HepG2 (cell line): ENCODE measurements around the gene ZBTB43. TPM values are rescaled to one million over a fixed set of nuclear protein-coding genes. Genes with fewer than 3 reads are reported as not detected.

Experiments
- ATAC-seq: fragments of 200-7000 bp; cut with Tn5 transposase; 3 replicates; pipeline ENCODE4 v1.9.1; 2020; ENCODE audit warnings: mild to moderate bottlenecking, moderate library complexity
- BruUV-seq: library from RNA; stranded (reverse); fragments of 400-500 nt; replicated peaks from 2 replicates; lab custom pipeline; 2021; lab: Mats Ljungman, UMichigan
- CTCF ChIA-PET: fragments of 300-600 bp; formaldehyde crosslinking; extraction: SDS; loops from one replicate; lab custom pipeline; 2021; ENCODE audit warnings: low total read pairs, inconsistent platforms, low intra/inter-chr PET ratio; lab: Yijun Ruan, JAX
- POLR2A ChIA-PET: fragments of 350-600 bp; sonication (Branson Sonifier 250); formaldehyde crosslinking; loops from one replicate; lab custom pipeline; 2020; ENCODE audit warnings: antibody characterized with exemption, inconsistent platforms; lab: Yijun Ruan, JAX
- DNase-seq: peaks from one replicate; pipeline ENCODE4 v3.0.0-alpha.2; 2015; ENCODE audit warnings: low spot score
- FAIRE-seq: peaks from 3 replicates; lab custom pipeline; 2011; peaks lifted over from hg19 to GRCh38; lab: Jason Lieb, UNC
- H2AFZ ChIP-seq: one replicate; pipeline ENCODE4 v1.6.1; 2011; ENCODE audit warnings: low read length, inconsistent platforms
- H3K27ac ChIP-seq: fragments of 300-600 bp; 3 replicates; pipeline ENCODE4 v1.8.0; 2011; ENCODE audit warnings: mixed run types, mild to moderate bottlenecking, mixed read lengths, low read length, inconsistent platforms; ENCODE audit not compliant: insufficient read depth; ENCODE audit errors: extremely low read length
- H3K27me3 ChIP-seq, 2 experiments: fragments of 200-600 bp in 1 of 2; 2 replicates in 1 of 2; 3 replicates in 1 of 2; pipeline versions ENCODE4 v1.6.0 to v1.8.0; 2011; ENCODE audit warnings: low read length in 2 of 2, mild to moderate bottlenecking in 2 of 2, moderate library complexity in 2 of 2, inconsistent platforms in 1 of 2; ENCODE audit not compliant: insufficient read depth in 2 of 2, control insufficient read depth in 1 of 2
- H3K36me3 ChIP-seq, 2 experiments: fragments of 200-600 bp in 1 of 2; replicated peaks in 1 of 2; 2 replicates in 1 of 2; 3 replicates in 1 of 2; pipeline versions ENCODE4 v1.5.1 to v1.8.0; 2011; ENCODE audit warnings: low read length in 2 of 2, inconsistent platforms in 1 of 2; ENCODE audit not compliant: insufficient read depth in 2 of 2, control insufficient read depth in 1 of 2
- H3K4me1 ChIP-seq: 2 replicates; pipeline ENCODE4 v1.5.1; 2012; ENCODE audit warnings: low read length, inconsistent platforms; ENCODE audit not compliant: insufficient read depth
- H3K4me2 ChIP-seq: 2 replicates; pipeline ENCODE4 v1.6.0; 2011; ENCODE audit warnings: low read depth, low read length, inconsistent platforms
- H3K4me3 ChIP-seq, 3 experiments: fragments of 200-600 bp in 1 of 3; sonication (generic), shearing (Covaris generic) in 1 of 3; replicated peaks in 1 of 3; 2 replicates each; pipeline ENCODE4 v1.5.1; 2011 to 2016; ENCODE audit warnings: low read length in 3 of 3, inconsistent platforms in 2 of 3, low read depth in 2 of 3, mild to moderate bottlenecking in 2 of 3, control low read depth in 1 of 3, mixed read lengths in 1 of 3; ENCODE audit not compliant: insufficient read depth in 1 of 3
- H3K79me2 ChIP-seq: one replicate; pipeline ENCODE4 v1.6.1; 2011; ENCODE audit warnings: low read length, inconsistent platforms; ENCODE audit not compliant: insufficient read depth
- H3K9ac ChIP-seq: 2 replicates; pipeline ENCODE4 v1.6.0; 2011; ENCODE audit warnings: mild to moderate bottlenecking, low read depth, low read length, inconsistent platforms; ENCODE audit not compliant: insufficient read depth
- H3K9me3 ChIP-seq: 2 replicates; pipeline ENCODE4 v1.5.1; 2012; ENCODE audit warnings: mild to moderate bottlenecking, low read length
- H4K20me1 ChIP-seq: 2 replicates; pipeline ENCODE4 v1.6.0; 2011; ENCODE audit warnings: inconsistent platforms, mild to moderate bottlenecking, low read length, moderate library complexity; ENCODE audit not compliant: insufficient read depth
- CSRNP2 ChIP-seq: sonication (generic); formaldehyde crosslinking; conservative IDR thresholded peaks from 2 replicates; pipeline ENCODE4 v1.8.0; 2022; ENCODE audit warnings: low read depth, missing genetic modification reagents
- KMT2A ChIP-seq: sonication (generic); formaldehyde crosslinking; IDR thresholded peaks from 2 replicates; pipeline ENCODE4 v1.4.0; 2020; ENCODE audit warnings: missing genetic modification reagents
- KMT2B ChIP-seq: IDR thresholded peaks from 2 replicates; pipeline ENCODE4 v1.6.1; 2016; ENCODE audit warnings: missing genetic modification reagents, missing compliant biosample characterization
- NCOA1 ChIP-seq: sonication (generic); formaldehyde crosslinking; IDR thresholded peaks from 2 replicates; pipeline ENCODE4 v1.9.0; 2021; ENCODE audit warnings: missing genetic modification reagents
- ONECUT2 ChIP-seq: sonication (generic); formaldehyde crosslinking; IDR thresholded peaks from 2 replicates; pipeline ENCODE4 v1.4.0; 2020; ENCODE audit warnings: missing genetic modification reagents
- PHB2 ChIP-seq: fragments of 450-650 bp; IDR thresholded peaks from 2 replicates; pipeline ENCODE4 v1.6.1; 2018; ENCODE audit not compliant: partially characterized antibody
- RORA ChIP-seq: sonication (generic); formaldehyde crosslinking; IDR thresholded peaks from 2 replicates; pipeline ENCODE4 v1.5.0; 2020; ENCODE audit warnings: mild to moderate bottlenecking, missing genetic modification reagents, moderate library complexity
- SAP130 ChIP-seq: IDR thresholded peaks from 2 replicates; pipeline ENCODE4 v1.6.1; 2016; ENCODE audit warnings: low read depth
- SP140L ChIP-seq: sonication (generic); formaldehyde crosslinking; IDR thresholded peaks from 2 replicates; pipeline ENCODE4 v1.4.0; 2020; ENCODE audit warnings: missing genetic modification reagents, borderline replicate concordance
- ZBTB10 ChIP-seq: sonication (generic); formaldehyde crosslinking; IDR thresholded peaks from 2 replicates; pipeline ENCODE4 v1.4.0; 2020; ENCODE audit warnings: missing genetic modification reagents, borderline replicate concordance
- ZNF510 ChIP-seq: sonication (generic); formaldehyde crosslinking; IDR thresholded peaks from 2 replicates; pipeline ENCODE4 v1.4.0; 2020; ENCODE audit warnings: low read depth, mild to moderate bottlenecking, missing genetic modification reagents
- ZNF556 ChIP-seq: sonication (generic); formaldehyde crosslinking; IDR thresholded peaks from 2 replicates; pipeline ENCODE4 v1.4.0; 2020; ENCODE audit warnings: mild to moderate bottlenecking, missing genetic modification reagents, borderline replicate concordance
- WGBS: methylation state at CpG from one replicate; pipeline ENCODE4 v1.1.6; 2017; ENCODE audit warnings: low lambda C conversion rate; 5-methylcytosine and 5-hydroxymethylcytosine counted together
- in situ Hi-C: cut with HindIII; loops from 2 replicates; pipeline ENCODE4 v1.10.0; 2017; ENCODE audit warnings: low pct_unique_long_range_greater_than_20kb; ENCODE audit not compliant: extremely low pct_ligation_motif_present
- intact Hi-C: fragments of 100-400 bp; cut with micrococcal nuclease; formaldehyde crosslinking; loops from one replicate; pipeline ENCODE4 v1.10.0; 2022; ENCODE audit not compliant: unreplicated experiment
- polyA plus RNA-seq, 8 experiments: library from polyadenylated mRNA; depleted of rRNA in 3 of 8; stranded (reverse) in 7 of 8; unstranded in 1 of 8; fragments of >200 nt; fragmentation: Illumina TruSeq in 4 of 8; extraction: Trizol in 4 of 8; gene quantifications; 2 replicates each; pipeline versions ENCODE4 v1.2.1 to v1.2.3, GENCODE V29; 2011 to 2016; ENCODE audit warnings: low read depth in 4 of 8, missing spikeins in 1 of 8, mixed read lengths in 1 of 8; ENCODE audit not compliant: insufficient read depth in 1 of 8
- total RNA-seq, 5 experiments: library from RNA; depleted of rRNA; stranded (reverse); fragments of >200 nt; fragmentation: Illumina TruSeq; extraction: Trizol; gene quantifications; 2 replicates each; pipeline ENCODE4 v1.2.3, GENCODE V29; 2016; ENCODE audit warnings: low read depth in 1 of 5
- TF ChIP-seq, protein P1 (sequence below): sonication (generic); formaldehyde crosslinking; IDR thresholded peaks from 2 replicates; pipeline ENCODE4 v1.4.0; 2020; ENCODE audit warnings: missing genetic modification reagents
- TF ChIP-seq, protein P2 (sequence below): sonication (generic); formaldehyde crosslinking; IDR thresholded peaks from 2 replicates; pipeline ENCODE4 v1.4.0; 2020; ENCODE audit warnings: mild to moderate bottlenecking, missing genetic modification reagents
- TF ChIP-seq, protein P3 (sequence below): sonication (generic); formaldehyde crosslinking; IDR thresholded peaks from 2 replicates; pipeline ENCODE4 v1.4.0; 2020; ENCODE audit warnings: missing genetic modification reagents

The ZBTB43 gene
- total and polyA plus RNA-seq, 2 of the 13 experiments (the other 11 are each of a cell fraction or from before 2014, with no cell fraction given) = 7.1 to 31.4 TPM

- H3K9ac ChIP-seq = no peak overlapping the region
- BruUV-seq = no TSS peak
- ChIA-PET POLR2A (no interaction called here), CTCF (no interaction called here)
- H3K9me3 ChIP-seq = no peaks in the 10 kb centered on the region
- intact Hi-C loops (loop anchor here (2.0 kb wide), 1 partner anchor 16 kb away; no protein-coding TSS in a partner anchor), in situ Hi-C loops (no loop called here)
- H3K27me3 ChIP-seq = peaks cover 0 to 4% of the 10 kb centered on the region in 2 experiments; a peak in 1 of 5 replicates
- H3K79me2 ChIP-seq = peaks cover 63% of the 10 kb centered on the region
- peak overlapping the region in 1 of 3 experiments; percentile 8; a peak in 1 of 6 replicates for H3K4me3 ChIP-seq
- WGBS = 1% methylated on average over 3 of the region's 3 CpGs
- H3K4me1 ChIP-seq = peaks cover 47% of the 10 kb centered on the region
- H3K4me2 ChIP-seq = peak overlapping the region; percentile 48
- no peak for ATAC-seq
- DNase-seq = peak; percentile 75
- H3K36me3 ChIP-seq = peaks cover 0 to 17% of the 10 kb centered on the region in 2 experiments; a peak in 3 of 5 replicates
- H3K27ac ChIP-seq = peak overlapping the region; percentile 40
- no peak for FAIRE-seq
- no peak overlapping the region for H2AFZ ChIP-seq
- peaks cover 12% of the 10 kb centered on the region for H4K20me1 ChIP-seq
- TF ChIP-seq SP140L (no peak), KMT2A (no peak), RORA (CRISPR knock-in tag) (no peak), ZNF510 (CRISPR knock-in tag) (no peak), CSRNP2 (no peak), PHB2 (no peak), SAP130 (CRISPR knock-in tag) (peak; percentile 84), ONECUT2 (CRISPR knock-in tag) (no peak), NCOA1 (no peak), ZNF556 (CRISPR knock-in tag) (no peak), ZBTB10 (CRISPR knock-in tag) (no peak), KMT2B (CRISPR knock-in tag) (0 out of 2 replicates have a peak, but pooled peaks have one; percentile 25)
- TF ChIP-seq, protein P1, sequence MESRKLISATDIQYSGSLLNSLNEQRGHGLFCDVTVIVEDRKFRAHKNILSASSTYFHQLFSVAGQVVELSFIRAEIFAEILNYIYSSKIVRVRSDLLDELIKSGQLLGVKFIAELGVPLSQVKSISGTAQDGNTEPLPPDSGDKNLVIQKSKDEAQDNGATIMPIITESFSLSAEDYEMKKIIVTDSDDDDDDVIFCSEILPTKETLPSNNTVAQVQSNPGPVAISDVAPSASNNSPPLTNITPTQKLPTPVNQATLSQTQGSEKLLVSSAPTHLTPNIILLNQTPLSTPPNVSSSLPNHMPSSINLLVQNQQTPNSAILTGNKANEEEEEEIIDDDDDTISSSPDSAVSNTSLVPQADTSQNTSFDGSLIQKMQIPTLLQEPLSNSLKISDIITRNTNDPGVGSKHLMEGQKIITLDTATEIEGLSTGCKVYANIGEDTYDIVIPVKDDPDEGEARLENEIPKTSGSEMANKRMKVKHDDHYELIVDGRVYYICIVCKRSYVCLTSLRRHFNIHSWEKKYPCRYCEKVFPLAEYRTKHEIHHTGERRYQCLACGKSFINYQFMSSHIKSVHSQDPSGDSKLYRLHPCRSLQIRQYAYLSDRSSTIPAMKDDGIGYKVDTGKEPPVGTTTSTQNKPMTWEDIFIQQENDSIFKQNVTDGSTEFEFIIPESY (CRISPR knock-in tag) = no peak
- TF ChIP-seq, protein P2, sequence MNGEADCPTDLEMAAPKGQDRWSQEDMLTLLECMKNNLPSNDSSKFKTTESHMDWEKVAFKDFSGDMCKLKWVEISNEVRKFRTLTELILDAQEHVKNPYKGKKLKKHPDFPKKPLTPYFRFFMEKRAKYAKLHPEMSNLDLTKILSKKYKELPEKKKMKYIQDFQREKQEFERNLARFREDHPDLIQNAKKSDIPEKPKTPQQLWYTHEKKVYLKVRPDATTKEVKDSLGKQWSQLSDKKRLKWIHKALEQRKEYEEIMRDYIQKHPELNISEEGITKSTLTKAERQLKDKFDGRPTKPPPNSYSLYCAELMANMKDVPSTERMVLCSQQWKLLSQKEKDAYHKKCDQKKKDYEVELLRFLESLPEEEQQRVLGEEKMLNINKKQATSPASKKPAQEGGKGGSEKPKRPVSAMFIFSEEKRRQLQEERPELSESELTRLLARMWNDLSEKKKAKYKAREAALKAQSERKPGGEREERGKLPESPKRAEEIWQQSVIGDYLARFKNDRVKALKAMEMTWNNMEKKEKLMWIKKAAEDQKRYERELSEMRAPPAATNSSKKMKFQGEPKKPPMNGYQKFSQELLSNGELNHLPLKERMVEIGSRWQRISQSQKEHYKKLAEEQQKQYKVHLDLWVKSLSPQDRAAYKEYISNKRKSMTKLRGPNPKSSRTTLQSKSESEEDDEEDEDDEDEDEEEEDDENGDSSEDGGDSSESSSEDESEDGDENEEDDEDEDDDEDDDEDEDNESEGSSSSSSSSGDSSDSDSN (CRISPR knock-in tag) = no peak
- TF ChIP-seq, protein P3, sequence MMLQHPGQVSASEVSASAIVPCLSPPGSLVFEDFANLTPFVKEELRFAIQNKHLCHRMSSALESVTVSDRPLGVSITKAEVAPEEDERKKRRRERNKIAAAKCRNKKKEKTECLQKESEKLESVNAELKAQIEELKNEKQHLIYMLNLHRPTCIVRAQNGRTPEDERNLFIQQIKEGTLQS = no peak
These were observed 4.2 kb downstream of the ZBTB43 start for GRCh38 chr9:126809068-126809467.
